Prostate gland (tissue), 2 donors: Measurements from ENCODE around the gene APBA2. TPM values are rescaled to one million over a fixed set of nuclear protein-coding genes. Genes with fewer than 3 reads are reported as not detected.

Experiments used
- DNase-seq: peaks from one replicate; pipeline ENCODE4 v3.0.0-alpha.2; 2019; ENCODE audit warnings: low spot score
- H3K27ac ChIP-seq, 2 donors: fragments of 200-600 bp; sonication (generic); 2 replicates each; pipeline ENCODE4 v1.5.1; 2017 to 2019
- H3K27me3 ChIP-seq: fragments of 200-600 bp; sonication (generic); replicated peaks from 2 replicates; pipeline ENCODE4 v1.5.1; 2019; ENCODE audit not compliant: insufficient read depth
- H3K36me3 ChIP-seq, 2 donors: fragments of 200-600 bp; sonication (generic); 1 replicate in 1 of 2; 2 replicates in 1 of 2; pipeline versions ENCODE4 v1.5.1 to v1.8.1; 2017 to 2019
- H3K4me1 ChIP-seq: fragments of 200-600 bp; sonication (generic); replicated peaks from 2 replicates; pipeline ENCODE4 v1.5.1; 2019
- H3K4me3 ChIP-seq, 2 donors: fragments of 200-600 bp; sonication (generic); 2 replicates each; pipeline ENCODE4 v1.5.1; 2017 to 2019
- H3K9me3 ChIP-seq: fragments of 200-600 bp; sonication (generic); 2 replicates; pipeline ENCODE4 v1.5.1; 2017
- POLR2A ChIP-seq: fragments of 450-650 bp; IDR thresholded peaks from one replicate; pipeline ENCODE4 v1.6.1; 2016; ENCODE audit warnings: antibody characterized with exemption, mild to moderate bottlenecking
- POLR2AphosphoS5 ChIP-seq: sonication (generic); formaldehyde crosslinking; IDR thresholded peaks from one replicate; pipeline ENCODE4 v1.6.1; 2017; ENCODE audit warnings: antibody characterized with exemption
- WGBS: methylation state at CpG from one replicate; pipeline ENCODE4 v1.1.5; 2018; 5-methylcytosine and 5-hydroxymethylcytosine counted together
- intact Hi-C: fragments of 100-400 bp; cut with DNase I; formaldehyde crosslinking; loops from one replicate; pipeline ENCODE4 v1.14.2; 2022
- total RNA-seq, 2 donors: library from RNA; depleted of rRNA; stranded (reverse); fragments of >200 nt; gene quantifications; one replicate each; pipeline ENCODE4 v1.1.0, GENCODE V29; 2016
- TF ChIP-seq, protein P1 (sequence below), 4 experiments: fragments of 200-600 bp in 2 of 4; fragments of 450-650 bp in 2 of 4; sonication (generic) in 2 of 4; IDR thresholded peaks; 1 replicate in 3 of 4; 2 replicates in 1 of 4; pipeline ENCODE4 v1.5.1; 2016 to 2019; ENCODE audit warnings: antibody characterized with exemption in 4 of 4, mild to moderate bottlenecking in 2 of 4, moderate library complexity in 2 of 4

APBA2 gene
- total RNA-seq, 2 donors from 2014 or later: 2.6 to 25.3 TPM

DNA sequence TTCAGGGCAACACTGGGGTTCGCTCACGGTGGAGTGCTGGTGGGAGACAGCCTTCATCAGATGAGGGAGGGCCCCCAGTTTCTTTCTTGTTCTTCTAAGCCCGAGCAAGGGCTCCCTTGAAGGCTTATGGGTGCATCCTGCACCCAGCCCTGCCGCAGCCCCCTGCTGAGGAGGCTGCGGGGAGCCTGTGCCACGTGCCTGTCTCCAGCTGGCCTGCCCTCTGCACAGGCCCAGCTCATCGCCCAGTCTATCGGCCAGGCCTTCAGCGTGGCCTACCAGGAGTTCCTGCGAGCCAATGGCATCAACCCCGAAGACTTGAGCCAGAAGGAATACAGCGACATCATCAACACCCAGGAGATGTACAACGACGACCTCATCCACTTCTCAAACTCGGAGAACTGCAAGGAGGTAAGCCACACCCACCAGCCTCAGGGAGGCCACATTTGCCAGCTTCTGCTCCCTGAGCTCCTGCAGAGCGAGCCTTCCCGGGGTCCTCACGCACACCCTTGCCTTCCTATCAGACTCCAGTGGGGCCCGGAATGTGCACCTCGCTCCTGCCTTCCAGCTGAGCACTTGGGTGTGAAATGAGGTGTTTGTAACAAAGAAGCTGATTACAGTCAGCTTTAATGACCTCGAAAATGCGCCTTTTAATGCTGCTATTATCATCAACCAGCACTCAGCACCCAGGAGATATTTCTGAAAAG, 219.5 kb downstream of the APBA2 start:
- intact Hi-C loops: no loop called here
- WGBS: 92% methylated on average over 22 of the region's 22 CpGs
- H3K4me3 ChIP-seq: no peak overlapping the region
- no peak overlapping the region for H3K27ac ChIP-seq
- no peaks in the 10 kb centered on the region for H3K36me3 ChIP-seq
- no peak for DNase-seq
- H3K27me3 ChIP-seq: no peaks in the 10 kb centered on the region
- TF ChIP-seq POLR2A (no peak), POLR2AphosphoS5 (no peak)
- TF ChIP-seq, protein P1, sequence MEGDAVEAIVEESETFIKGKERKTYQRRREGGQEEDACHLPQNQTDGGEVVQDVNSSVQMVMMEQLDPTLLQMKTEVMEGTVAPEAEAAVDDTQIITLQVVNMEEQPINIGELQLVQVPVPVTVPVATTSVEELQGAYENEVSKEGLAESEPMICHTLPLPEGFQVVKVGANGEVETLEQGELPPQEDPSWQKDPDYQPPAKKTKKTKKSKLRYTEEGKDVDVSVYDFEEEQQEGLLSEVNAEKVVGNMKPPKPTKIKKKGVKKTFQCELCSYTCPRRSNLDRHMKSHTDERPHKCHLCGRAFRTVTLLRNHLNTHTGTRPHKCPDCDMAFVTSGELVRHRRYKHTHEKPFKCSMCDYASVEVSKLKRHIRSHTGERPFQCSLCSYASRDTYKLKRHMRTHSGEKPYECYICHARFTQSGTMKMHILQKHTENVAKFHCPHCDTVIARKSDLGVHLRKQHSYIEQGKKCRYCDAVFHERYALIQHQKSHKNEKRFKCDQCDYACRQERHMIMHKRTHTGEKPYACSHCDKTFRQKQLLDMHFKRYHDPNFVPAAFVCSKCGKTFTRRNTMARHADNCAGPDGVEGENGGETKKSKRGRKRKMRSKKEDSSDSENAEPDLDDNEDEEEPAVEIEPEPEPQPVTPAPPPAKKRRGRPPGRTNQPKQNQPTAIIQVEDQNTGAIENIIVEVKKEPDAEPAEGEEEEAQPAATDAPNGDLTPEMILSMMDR (IDR thresholded peaks at IDR 0.05): no peak
- no peaks in the 10 kb centered on the region for H3K9me3 ChIP-seq
- H3K4me1 ChIP-seq: no peaks in the 10 kb centered on the region

DNA sequence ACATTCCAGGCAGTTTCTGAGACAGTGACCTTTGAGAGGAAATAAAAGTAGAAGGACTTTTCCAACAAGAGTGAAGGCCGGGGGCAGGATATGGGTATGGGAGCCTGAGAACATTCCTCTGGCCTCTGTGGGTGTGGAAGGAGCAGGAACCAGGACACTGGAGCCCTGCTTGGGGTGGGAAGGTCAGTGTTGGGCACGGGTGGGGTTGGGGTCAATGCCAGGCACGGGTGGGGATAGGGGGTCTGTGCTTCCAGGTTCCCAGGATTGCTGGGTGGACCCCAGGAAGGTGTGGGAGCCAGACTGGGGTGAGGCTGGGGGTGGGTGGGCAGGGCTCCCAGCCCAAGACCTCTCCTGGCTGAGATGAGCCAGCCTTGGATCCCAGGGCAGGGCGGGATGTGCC, 220.3 kb downstream of the APBA2 start:
- no peak overlapping the region for H3K27ac ChIP-seq
- H3K4me1 ChIP-seq: no peaks in the 10 kb centered on the region
- no peak for DNase-seq
- TF ChIP-seq, protein P1 (IDR thresholded peaks at IDR 0.05): no peak
- no peak for TF ChIP-seq POLR2AphosphoS5
- no peak for TF ChIP-seq POLR2A
- 97% methylated on average over 4 of the region's 4 CpGs for WGBS
- no peaks in the 10 kb centered on the region for H3K36me3 ChIP-seq
- no peaks in the 10 kb centered on the region for H3K9me3 ChIP-seq
- H3K27me3 ChIP-seq: no peaks in the 10 kb centered on the region
- intact Hi-C loops: no loop called here
- no peak overlapping the region for H3K4me3 ChIP-seq

DNA sequence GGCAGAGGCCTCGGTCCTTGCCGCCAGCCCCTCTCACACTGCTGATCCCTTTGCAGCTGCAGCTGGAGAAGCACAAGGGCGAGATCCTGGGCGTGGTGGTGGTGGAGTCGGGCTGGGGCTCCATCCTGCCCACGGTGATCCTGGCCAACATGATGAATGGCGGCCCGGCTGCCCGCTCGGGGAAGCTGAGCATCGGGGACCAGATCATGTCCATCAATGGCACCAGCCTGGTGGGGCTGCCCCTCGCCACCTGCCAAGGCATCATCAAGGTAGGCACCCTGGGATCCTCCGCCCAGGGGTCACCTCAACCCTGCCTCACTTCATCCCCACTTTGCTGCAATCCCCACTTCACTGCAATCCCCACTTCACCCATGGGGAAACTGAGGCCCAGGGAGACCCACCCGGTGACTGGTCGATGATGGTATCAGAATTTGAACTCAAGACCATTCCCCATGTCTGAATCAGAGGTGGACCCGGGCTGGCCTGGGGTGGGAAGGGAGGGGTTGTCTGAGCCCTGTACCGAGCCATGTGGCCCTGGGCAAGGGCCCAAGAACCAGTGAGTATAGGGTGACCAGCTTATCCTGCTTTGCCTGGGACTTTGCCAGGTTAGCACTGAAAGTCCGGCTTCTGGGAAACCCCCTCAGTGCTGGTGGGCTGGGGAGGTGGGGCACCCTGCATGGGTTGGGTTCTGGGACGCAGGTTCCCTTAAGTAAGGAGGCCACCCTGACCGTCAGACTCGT, 220.9 kb downstream of the APBA2 start:
- H3K4me3 ChIP-seq: no peak overlapping the region
- no peaks in the 10 kb centered on the region for H3K27me3 ChIP-seq
- H3K4me1 ChIP-seq: no peaks in the 10 kb centered on the region
- H3K9me3 ChIP-seq: no peaks in the 10 kb centered on the region
- no peaks in the 10 kb centered on the region for H3K36me3 ChIP-seq
- intact Hi-C loops: no loop called here
- no peak for TF ChIP-seq POLR2A
- TF ChIP-seq, protein P1 (IDR thresholded peaks at IDR 0.05): no peak
- TF ChIP-seq POLR2AphosphoS5: no peak
- H3K27ac ChIP-seq: no peak overlapping the region
- DNase-seq: no peak
- WGBS: 92% methylated on average over 21 of the region's 21 CpGs

DNA sequence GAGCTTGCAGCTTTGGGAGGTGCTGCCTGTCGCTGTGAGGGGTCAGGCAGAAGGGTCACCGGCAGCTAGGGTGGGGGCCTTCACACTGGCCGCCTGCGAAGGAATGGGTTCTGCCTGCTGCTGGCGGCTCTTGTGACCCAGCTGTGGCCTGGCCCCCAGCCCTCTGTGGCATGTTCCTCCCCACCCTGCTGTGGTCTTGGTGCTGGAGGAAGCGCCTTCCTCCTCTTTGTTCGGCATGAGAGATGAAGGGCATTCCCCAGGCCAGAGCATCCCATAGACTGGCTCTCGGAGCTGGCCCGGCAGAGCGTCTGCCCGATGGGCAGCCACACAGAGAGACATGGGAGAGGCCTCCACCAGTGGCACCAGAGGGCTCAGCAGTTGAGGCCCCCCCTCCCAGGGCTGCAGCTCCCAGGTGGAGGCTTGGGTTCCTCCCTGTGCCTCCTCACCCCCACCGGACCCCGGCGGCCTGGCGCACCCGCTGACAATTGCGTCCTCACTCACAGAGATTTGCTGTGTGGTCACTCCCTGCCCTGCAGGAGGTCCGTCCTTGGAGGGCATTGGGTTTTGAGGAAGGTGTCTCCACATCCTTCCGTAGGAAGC, 221.6 kb downstream of the APBA2 start:
- Histone ChIP-seq H3K27ac (no peak overlapping the region), H3K4me3 (no peak overlapping the region), H3K36me3 (no peaks in the 10 kb centered on the region), H3K9me3 (no peaks in the 10 kb centered on the region), H3K4me1 (no peaks in the 10 kb centered on the region), H3K27me3 (no peaks in the 10 kb centered on the region)
- 79% methylated on average over 11 of the region's 19 CpGs for WGBS
- DNase-seq: no peak
- no peak for TF ChIP-seq POLR2A
- intact Hi-C loops: no loop called here

DNA sequence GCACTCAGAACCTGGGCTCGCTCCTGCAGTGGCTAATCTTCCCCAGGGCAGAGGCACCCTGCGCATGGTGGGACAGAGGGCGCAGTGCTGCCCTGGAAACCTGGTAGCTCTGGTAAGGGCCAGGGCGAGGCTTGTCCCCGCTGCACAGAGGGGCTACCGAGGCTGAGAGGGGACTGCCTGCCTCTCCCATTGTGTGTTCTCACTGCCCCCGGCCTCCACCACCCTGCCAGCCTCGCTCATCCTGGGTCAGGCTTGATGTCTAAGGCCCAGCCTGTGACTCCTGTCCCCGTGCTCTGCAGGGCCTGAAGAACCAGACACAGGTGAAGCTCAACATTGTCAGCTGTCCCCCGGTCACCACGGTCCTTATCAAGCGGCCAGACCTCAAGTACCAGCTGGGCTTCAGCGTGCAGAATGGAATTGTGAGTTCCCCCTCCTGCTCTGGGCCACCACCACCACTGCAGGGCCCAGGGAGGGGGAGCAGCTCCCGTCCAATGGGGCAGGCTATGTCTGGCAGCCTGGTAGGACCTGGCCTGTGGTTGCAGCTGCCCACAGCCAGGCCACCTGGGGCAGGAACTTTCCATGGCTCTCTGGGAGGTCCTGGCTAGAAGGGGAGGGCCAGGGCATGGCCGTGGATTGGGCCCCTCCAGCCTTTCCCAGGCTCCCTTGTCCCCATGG, 222.3 kb downstream of the APBA2 start:
- no peak overlapping the region for H3K4me3 ChIP-seq
- no peak for DNase-seq
- WGBS: 83% methylated on average over 14 of the region's 15 CpGs
- H3K27me3 ChIP-seq: no peaks in the 10 kb centered on the region
- TF ChIP-seq POLR2AphosphoS5 (no peak), POLR2A (no peak)
- no peak overlapping the region for H3K27ac ChIP-seq
- no peaks in the 10 kb centered on the region for H3K9me3 ChIP-seq
- intact Hi-C loops: no loop called here
- H3K36me3 ChIP-seq: no peaks in the 10 kb centered on the region
- H3K4me1 ChIP-seq: no peaks in the 10 kb centered on the region
